ENCODE measurements around the gene NUTM2A.
"Not testable (repeated sequence)": the region's sequence is repeated elsewhere in the genome, so short reads cannot be mapped to it uniquely, and the experiment has no call there.

DNA sequence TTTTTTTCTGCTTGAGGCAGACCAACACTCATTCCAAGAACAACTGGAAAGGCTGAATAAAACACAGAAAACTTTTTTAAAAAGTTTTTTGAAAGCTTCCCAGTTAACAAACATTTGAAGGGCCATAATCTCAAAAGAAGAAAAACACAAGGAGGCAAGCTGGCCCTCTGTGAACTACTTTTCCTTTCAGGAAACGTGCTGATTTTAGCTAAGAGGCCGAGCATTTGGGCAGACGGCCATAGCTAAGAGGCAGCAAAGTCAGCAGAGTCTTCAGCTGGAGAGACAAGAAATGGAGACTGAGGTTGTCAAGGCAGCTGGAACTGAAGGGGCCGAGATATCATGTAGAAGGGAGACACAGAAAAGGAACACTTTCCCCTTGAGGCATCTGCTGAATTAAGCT lies 18.3 kb upstream of the NUTM2A start:
- TF ChIP-seq, protein P1, sequence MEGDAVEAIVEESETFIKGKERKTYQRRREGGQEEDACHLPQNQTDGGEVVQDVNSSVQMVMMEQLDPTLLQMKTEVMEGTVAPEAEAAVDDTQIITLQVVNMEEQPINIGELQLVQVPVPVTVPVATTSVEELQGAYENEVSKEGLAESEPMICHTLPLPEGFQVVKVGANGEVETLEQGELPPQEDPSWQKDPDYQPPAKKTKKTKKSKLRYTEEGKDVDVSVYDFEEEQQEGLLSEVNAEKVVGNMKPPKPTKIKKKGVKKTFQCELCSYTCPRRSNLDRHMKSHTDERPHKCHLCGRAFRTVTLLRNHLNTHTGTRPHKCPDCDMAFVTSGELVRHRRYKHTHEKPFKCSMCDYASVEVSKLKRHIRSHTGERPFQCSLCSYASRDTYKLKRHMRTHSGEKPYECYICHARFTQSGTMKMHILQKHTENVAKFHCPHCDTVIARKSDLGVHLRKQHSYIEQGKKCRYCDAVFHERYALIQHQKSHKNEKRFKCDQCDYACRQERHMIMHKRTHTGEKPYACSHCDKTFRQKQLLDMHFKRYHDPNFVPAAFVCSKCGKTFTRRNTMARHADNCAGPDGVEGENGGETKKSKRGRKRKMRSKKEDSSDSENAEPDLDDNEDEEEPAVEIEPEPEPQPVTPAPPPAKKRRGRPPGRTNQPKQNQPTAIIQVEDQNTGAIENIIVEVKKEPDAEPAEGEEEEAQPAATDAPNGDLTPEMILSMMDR (IDR thresholded peaks at IDR 0.05), result not testable (repeated sequence)
- TF ChIP-seq POLR2A, EP300 (IDR thresholded peaks at IDR 0.05): not testable (repeated sequence)
